HEK293 (cell line): Measurements from ENCODE around the gene CRCP.

Source experiments
- CTCF ChIP-seq: fragments of 450-650 bp; formaldehyde crosslinking; IDR thresholded peaks from 2 replicates; pipeline ENCODE4 v1.5.1; 2016; ENCODE audit warnings: missing biosample characterization, missing genetic modification characterization
- TRIM28 ChIP-seq: IDR thresholded peaks from 2 replicates; pipeline ENCODE4 v1.6.1; 2011; ENCODE audit warnings: low read length, control low read depth, borderline replicate concordance
- YY1 ChIP-seq: fragments of 450-650 bp; formaldehyde crosslinking; IDR thresholded peaks from 2 replicates; pipeline ENCODE4 v1.5.1; 2018; ENCODE audit warnings: missing biosample characterization, missing genetic modification characterization
- ZBTB17 ChIP-seq: fragments of 450-650 bp; formaldehyde crosslinking; IDR thresholded peaks from 2 replicates; pipeline ENCODE4 v1.5.1; 2016; ENCODE audit warnings: missing biosample characterization, missing genetic modification characterization
- ZFP37 ChIP-seq: fragments of 450-650 bp; formaldehyde crosslinking; IDR thresholded peaks from 2 replicates; pipeline ENCODE4 v1.5.1; 2016; ENCODE audit warnings: missing biosample characterization, missing genetic modification characterization
- ZNF155 ChIP-seq: fragments of 450-650 bp; formaldehyde crosslinking; IDR thresholded peaks from 2 replicates; pipeline ENCODE4 v1.5.1; 2016; ENCODE audit warnings: missing biosample characterization, missing genetic modification characterization
- ZNF18 ChIP-seq: fragments of 450-650 bp; formaldehyde crosslinking; IDR thresholded peaks from 2 replicates; pipeline ENCODE4 v1.5.1; 2016; ENCODE audit warnings: missing biosample characterization, missing genetic modification characterization
- ZNF223 ChIP-seq: fragments of 450-650 bp; formaldehyde crosslinking; IDR thresholded peaks from 2 replicates; pipeline ENCODE4 v1.5.1; 2016; ENCODE audit warnings: missing biosample characterization, missing genetic modification characterization
- ZNF792 ChIP-seq: fragments of 450-650 bp; formaldehyde crosslinking; IDR thresholded peaks from 2 replicates; pipeline ENCODE4 v1.5.1; 2016; ENCODE audit warnings: missing biosample characterization, missing genetic modification characterization
- ZSCAN23 ChIP-seq: fragments of 450-650 bp; formaldehyde crosslinking; IDR thresholded peaks from 2 replicates; pipeline ENCODE4 v1.5.1; 2016; ENCODE audit warnings: missing biosample characterization, missing genetic modification characterization

GRCh38 chr7:66198469-66198868 lies 83.8 kb downstream of the CRCP start:
- TF ChIP-seq TRIM28 (no peak), CTCF (tag by site-specific recombination) (no peak), ZBTB17 (no peak), ZNF18 (tag by site-specific recombination) (no peak), ZNF155 (no peak), YY1 (tag by site-specific recombination) (no peak), ZNF223 (tag by site-specific recombination) (no peak), ZSCAN23 (no peak), ZFP37 (tag by site-specific recombination) (no peak), ZNF792 (tag by site-specific recombination) (no peak)
